C4-2B (cell line): ENCODE measurements around the gene MIA2.

ENCODE experiments used
- CTCF ChIP-seq: fragments of 450-650 bp; conservative IDR thresholded peaks from 2 replicates; pipeline ENCODE4 v1.5.1; 2017; ENCODE audit warnings: mild to moderate bottlenecking
- ZFX ChIP-seq: fragments of 450-650 bp; IDR thresholded peaks from 2 replicates; pipeline ENCODE4 v1.6.1; 2017

GRCh38 chr14:39316830-39317553, 83.3 kb downstream of the MIA2 start:
- TF ChIP-seq CTCF (no peak), ZFX (no peak)
